ENCODE measurements around the gene KRT33A. TPM values are rescaled to one million over a fixed set of nuclear protein-coding genes. Genes with fewer than 3 reads are reported as not detected.
A peak's percentile ranks its signal among the peaks of the same experiment; 100 is the strongest.

The KRT33A gene
- total and polyA plus RNA-seq, 2 of the 8 experiments (the other 6 are each of a cell fraction or from before 2014, with no cell fraction given), result not detected

DNA sequence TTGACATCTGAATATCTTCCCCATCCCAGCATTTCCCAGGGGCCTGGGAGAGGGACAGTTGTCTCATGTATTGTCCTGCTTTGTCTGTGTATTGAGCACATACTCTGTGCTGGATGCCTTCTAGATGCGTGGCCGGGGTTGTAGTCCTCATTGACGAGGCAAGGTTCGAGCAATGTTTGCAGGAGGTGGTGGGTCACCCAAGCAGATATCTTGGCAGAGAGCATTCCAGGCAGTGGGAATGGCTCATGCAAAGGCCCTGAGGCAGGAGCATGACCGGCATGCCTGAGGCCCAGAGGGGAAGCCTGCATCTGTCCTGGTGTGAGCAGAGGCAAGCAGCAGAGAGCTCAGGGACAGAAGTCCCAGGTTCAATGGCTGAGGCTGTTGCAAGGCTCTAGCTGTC lies 17.5 kb downstream of the KRT33A start:
- ChIA-PET POLR2A (ENCODE audit: partially characterized antibody) (no interaction called here), CTCF (ENCODE audit: partially characterized antibody) (interaction anchor here (1.1 to 5.8 kb wide), 5 partner anchors 8 to 316 kb away, joined by 4 to 24 read pairs (median 5); no protein-coding TSS in a partner anchor)
- H3K27me3 ChIP-seq (replicated peaks in 1 of 4; ENCODE audit: control insufficient read depth in 3 of 4, extremely low read depth in 1 of 4, insufficient read depth in 3 of 4, low read length in 3 of 4), result no peaks in the 10 kb centered on the region
- no peak overlapping the region for H2BK5ac ChIP-seq (ENCODE audit: low read depth, low read length)
- H3K79me1 ChIP-seq (ENCODE audit: low read depth, low read length), result no peaks in the 10 kb centered on the region
- no peak overlapping the region for H2BK120ac ChIP-seq (replicated peaks; ENCODE audit: low read depth, low read length)
- no peak overlapping the region for H3K9ac ChIP-seq (replicated peaks in 1 of 4; ENCODE audit: extremely low read depth in 1 of 4, low read depth in 3 of 4, low read length in 3 of 4)
- H3K36me3 ChIP-seq (ENCODE audit: control insufficient read depth in 2 of 4, insufficient read depth in 4 of 4, low read length in 3 of 4), result no peaks in the 10 kb centered on the region
- H3K56ac ChIP-seq (replicated peaks; ENCODE audit: insufficient read length, low read depth, low read length), result no peak overlapping the region
- no peak overlapping the region for H4K8ac ChIP-seq (ENCODE audit: extremely low read depth, insufficient read depth, low read length)
- WGBS, 2 experiments (ENCODE audit: extremely low coverage in 1 of 2, insufficient coverage in 1 of 2, insufficient read length in 1 of 2, insufficient replicate concordance in 2 of 2, low coverage in 1 of 2, low lambda C conversion rate in 2 of 2, missing lambda C conversion rate in 1 of 2), result 91% methylated on average over 5 of the region's 5 CpGs; no CpG with 5 or more reads in 1 of the 2 experiments
- FAIRE-seq (no peak), DNase-seq (ENCODE audit: low read depth in 1 of 2, low spot score in 2 of 2) (peak in 1 of 2 experiments; percentile 19)
- H3K23me2 ChIP-seq (ENCODE audit: low read depth, low read length), result no peaks in the 10 kb centered on the region
- H3K79me2 ChIP-seq (ENCODE audit: control insufficient read depth in 1 of 2, insufficient read depth in 2 of 2, low read length in 2 of 2), result no peaks in the 10 kb centered on the region
- no peak overlapping the region for H3K23ac ChIP-seq (ENCODE audit: insufficient read length)
- H4K5ac ChIP-seq (ENCODE audit: insufficient read length, low read depth, low read length), result no peak overlapping the region
- H3K4ac ChIP-seq (replicated peaks; ENCODE audit: insufficient read length, low read depth, low read length), result no peak overlapping the region
- TF ChIP-seq ATF2 (IDR thresholded peaks at IDR 0.05; ENCODE audit: low read length) (no peak), EZH2 (IDR thresholded peaks at IDR 0.05; ENCODE audit: low read depth, low read length, severe bottlenecking) (no peak), MAFK (IDR thresholded peaks at IDR 0.05; ENCODE audit: low read depth, low read length) (no peak), POU5F1 (IDR thresholded peaks at IDR 0.05; ENCODE audit: low read depth, low read length) (no peak)
- H2AK5ac ChIP-seq (ENCODE audit: low read depth, low read length), result no peak overlapping the region
- H4K20me1 ChIP-seq (replicated peaks in 1 of 2; ENCODE audit: control insufficient read depth in 1 of 2, insufficient read depth in 2 of 2, low read length in 2 of 2), result no peaks in the 10 kb centered on the region
- H2AFZ ChIP-seq (ENCODE audit: low read length), result no peak overlapping the region
- H2BK15ac ChIP-seq (ENCODE audit: low read length), result no peak overlapping the region
- no peak overlapping the region for H2BK20ac ChIP-seq (ENCODE audit: low read length)
- H4K91ac ChIP-seq (replicated peaks; ENCODE audit: insufficient read length, low read length), result no peak overlapping the region
- H3K9me3 ChIP-seq (ENCODE audit: insufficient read depth in 2 of 2, low read depth in 1 of 2, low read length in 1 of 2), result no peaks in the 10 kb centered on the region
- H3K27ac ChIP-seq (ENCODE audit: low read depth, low read length), result no peak overlapping the region
- H3K4me1 ChIP-seq (replicated peaks in 1 of 4; ENCODE audit: control insufficient read depth in 3 of 4, insufficient read depth in 4 of 4, low read length in 3 of 4), result no peaks in the 10 kb centered on the region
- no peak overlapping the region for H3K18ac ChIP-seq (ENCODE audit: extremely low read depth, low read length)
- H2BK12ac ChIP-seq (ENCODE audit: low read depth, low read length), result no peak overlapping the region
- no peak overlapping the region for H3K14ac ChIP-seq (ENCODE audit: insufficient read length)
- H3K4me2 ChIP-seq (ENCODE audit: insufficient read depth in 1 of 2, low read depth in 2 of 2, low read length in 2 of 2), result no peak overlapping the region
- H3K4me3 ChIP-seq (ENCODE audit: extremely low read depth in 1 of 4, insufficient read depth in 2 of 4, low read depth in 3 of 4, low read length in 4 of 4), result no peak overlapping the region

Data from H1 (cell line).